Measurements from ENCODE around the gene AAMDC. TPM values are rescaled to one million over a fixed set of nuclear protein-coding genes. Genes with fewer than 3 reads are reported as not detected.
A peak's percentile ranks its signal among the peaks of the same experiment; 100 is the strongest.

Gene AAMDC
- total and polyA plus RNA-seq, 10 of the 15 experiments (the other 5 are each of a cell fraction or from before 2014, with no cell fraction given) = 3.7 to 38.3 (median 11.2) TPM

GRCh38 chr11:77879218-77879617, 58.3 kb downstream of the AAMDC start:
- Histone ChIP-seq H3K27ac (ENCODE audit: control insufficient read depth, insufficient read depth) (no peak overlapping the region), H3K79me2 (ENCODE audit: control insufficient read depth, insufficient read depth, low read length) (no peaks in the 10 kb centered on the region), H3K4me1 (ENCODE audit: control insufficient read depth, insufficient read depth, low read length) (peaks cover 12% of the 10 kb centered on the region), H3K4me3 (no peak overlapping the region), H3K36me3 (ENCODE audit: control insufficient read depth in 2 of 2, insufficient read depth in 2 of 2, low read length in 1 of 2) (peaks cover 4 to 17% of the 10 kb centered on the region in 2 experiments), H3K27me3 (replicated peaks in 1 of 2; ENCODE audit: control insufficient read depth in 2 of 2, insufficient read depth in 2 of 2, low read length in 1 of 2) (no peaks in the 10 kb centered on the region), H3K9me3 (replicated peaks; ENCODE audit: control insufficient read depth, insufficient read depth, low read length) (no peaks in the 10 kb centered on the region), H3K4me2 (ENCODE audit: control insufficient read depth, insufficient read depth) (no peak overlapping the region; the same call in 1 of the 2 replicates), H3K9ac (ENCODE audit: control insufficient read depth, insufficient read depth, low read length) (no peak overlapping the region), H2AFZ (ENCODE audit: control insufficient read depth, low read depth, low read length) (no peak overlapping the region), H4K20me1 (ENCODE audit: control insufficient read depth, insufficient read depth) (no peaks in the 10 kb centered on the region)
- ChIA-PET POLR2A (no interaction called here), SMC1A (ENCODE audit: uncharacterized antibody, unreplicated experiment) (interaction anchor here (0.6 kb wide), 1 partner anchor 9 kb away, joined by 3 read pairs; no protein-coding TSS in a partner anchor), CTCF (interaction anchor here (0.6 kb wide), 1 partner anchor 767 kb away, joined by 3 read pairs; no protein-coding TSS in a partner anchor), RAD21 (ENCODE audit: unreplicated experiment) (no interaction called here)
- BruUV-seq (replicated peaks) = no TSS peak
- in situ Hi-C loops (cut with MboI) (no loop called here), intact Hi-C loops (cut with micrococcal nuclease; ENCODE audit: unreplicated experiment) (no loop called here)
- FAIRE-seq (peak; percentile 49), DNase-seq (ENCODE audit: low read depth, low spot score) (peak; percentile 3), ATAC-seq (peak; percentile 49; the same call in 2 of the 3 replicates)
- 35% methylated on average over 3 of the region's 3 CpGs for WGBS (ENCODE audit: insufficient coverage, insufficient replicate concordance, low lambda C conversion rate, missing lambda C conversion rate)
- TF ChIP-seq JUNB (IDR thresholded peaks at IDR 0.05) = no peak
- peak in 1 of 3 experiments; percentile 25; a peak in 1 of 6 replicates for TF ChIP-seq CTCF (IDR thresholded peaks at IDR 0.05 in 2 of 3, conservative IDR thresholded peaks at IDR 0.05 in 1 of 3; ENCODE audit: control insufficient read depth in 2 of 3, extremely low read depth in 1 of 3, insufficient read depth in 1 of 3, low read depth in 3 of 3, low read length in 3 of 3)
- TF ChIP-seq SMARCA5 (IDR thresholded peaks at IDR 0.05) = no peak
- peak; percentile 55 for TF ChIP-seq RUNX3 (IDR thresholded peaks at IDR 0.05; ENCODE audit: low read length)
- TF ChIP-seq MEF2B (IDR thresholded peaks at IDR 0.05; ENCODE audit: partially characterized antibody, poor library complexity, severe bottlenecking) = no peak

- Histone ChIP-seq H3K79me2 (ENCODE audit: control insufficient read depth, insufficient read depth, low read length) (no peaks in the 10 kb centered on the region), H3K27ac (ENCODE audit: control insufficient read depth, insufficient read depth) (no peak overlapping the region), H4K20me1 (ENCODE audit: control insufficient read depth, insufficient read depth) (no peaks in the 10 kb centered on the region), H3K9me3 (replicated peaks; ENCODE audit: control insufficient read depth, insufficient read depth, low read length) (no peaks in the 10 kb centered on the region), H3K4me3 (no peak overlapping the region), H3K9ac (ENCODE audit: control insufficient read depth, insufficient read depth, low read length) (no peak overlapping the region), H3K4me1 (ENCODE audit: control insufficient read depth, insufficient read depth, low read length) (peaks cover 12% of the 10 kb centered on the region), H2AFZ (ENCODE audit: control insufficient read depth, low read depth, low read length) (no peak overlapping the region), H3K27me3 (replicated peaks in 1 of 2; ENCODE audit: control insufficient read depth in 2 of 2, insufficient read depth in 2 of 2, low read length in 1 of 2) (no peaks in the 10 kb centered on the region), H3K36me3 (ENCODE audit: control insufficient read depth in 2 of 2, insufficient read depth in 2 of 2, low read length in 1 of 2) (peaks cover 4 to 13% of the 10 kb centered on the region in 2 experiments), H3K4me2 (ENCODE audit: control insufficient read depth, insufficient read depth) (no peak overlapping the region)
- ChIA-PET RAD21 (ENCODE audit: unreplicated experiment) (no interaction called here), CTCF (no interaction called here), POLR2A (no interaction called here), SMC1A (ENCODE audit: uncharacterized antibody, unreplicated experiment) (no interaction called here)
- intact Hi-C loops (cut with micrococcal nuclease; ENCODE audit: unreplicated experiment) (no loop called here), in situ Hi-C loops (cut with MboI) (no loop called here)
- WGBS (ENCODE audit: insufficient coverage, insufficient replicate concordance, low lambda C conversion rate, missing lambda C conversion rate) = 100% methylated on average over 3 of the region's 3 CpGs
- BruUV-seq (replicated peaks) = no TSS peak
- ATAC-seq = no peak
- no peak for FAIRE-seq
- no peak for DNase-seq (ENCODE audit: low read depth, low spot score)
- no peak for TF ChIP-seq CREM (IDR thresholded peaks at IDR 0.05; ENCODE audit: low read depth)
- no peak for TF ChIP-seq HDAC6 (IDR thresholded peaks at IDR 0.05; ENCODE audit: unreplicated experiment)
- no peak for TF ChIP-seq POU2F2 (IDR thresholded peaks at IDR 0.05; ENCODE audit: borderline replicate concordance, low read depth, low read length)
- no peak for TF ChIP-seq PRDM15 (CRISPR knock-in tag; IDR thresholded peaks at IDR 0.05)
- no peak for TF ChIP-seq RAD51 (IDR thresholded peaks at IDR 0.05)
- TF ChIP-seq TBL1XR1 (IDR thresholded peaks at IDR 0.05; ENCODE audit: low read depth, low read length) = no peak
- TF ChIP-seq GABPA (IDR thresholded peaks at IDR 0.05; ENCODE audit: low read depth) = no peak
Observed at GRCh38 chr11:77882396-77882795, 61.5 kb downstream of the AAMDC start.
